ENCODE measurements around the gene ENDOD1.

The ENDOD1 gene

DNA sequence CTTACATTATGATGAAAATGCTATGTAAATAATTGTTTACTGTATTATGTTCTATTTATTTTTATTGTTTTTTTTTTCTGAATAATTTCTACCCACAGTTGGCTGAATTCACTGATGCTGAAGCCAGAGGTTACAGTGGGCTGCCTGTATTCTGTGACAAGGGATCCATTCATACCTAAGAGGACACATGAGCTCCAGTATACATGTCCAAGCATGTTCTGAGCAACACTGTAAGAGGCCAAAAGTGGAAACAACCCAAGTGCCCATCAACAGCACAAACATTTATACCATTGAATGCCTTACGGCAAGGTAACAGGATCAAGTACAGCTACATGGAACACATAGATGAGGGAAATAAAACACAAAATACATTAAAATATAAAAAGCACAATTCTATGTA, 24.3 kb upstream of the ENDOD1 start:
- TF ChIP-seq POLR2A (IDR thresholded peaks at IDR 0.05; ENCODE audit: extremely low read depth, insufficient read length) = no peak
- H3K4me3 ChIP-seq (ENCODE audit: low read depth, low read length) = no peak overlapping the region
- DNase-seq (ENCODE audit: low read depth) = no peak

DNA sequence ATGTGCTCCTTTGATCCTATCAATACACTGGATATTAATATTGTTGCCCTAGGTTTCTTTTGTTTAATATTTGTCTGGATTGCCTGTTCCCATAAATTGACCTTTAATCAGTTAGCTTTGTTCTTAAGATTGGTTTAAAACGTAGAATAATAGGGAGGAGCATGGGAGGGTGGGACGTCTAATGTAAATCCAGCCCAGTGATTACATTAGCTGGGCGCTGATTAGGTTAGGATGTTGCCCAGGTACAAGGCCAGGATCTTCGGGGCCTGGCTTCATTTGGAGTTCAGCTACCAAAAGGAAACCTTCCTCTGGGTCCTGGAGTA, 23.0 kb upstream of the ENDOD1 start, which contains the start of gene SRSF8:
SRSF8 (plus strand) TSS at position 204 of the 323 bp plus-strand sequence. CDS start 308 bp downstream, outside the sequence.
- H3K4me3 ChIP-seq (ENCODE audit: low read depth, low read length) = peak within 1 kb of the TSS; percentile 93
- no peak for DNase-seq (ENCODE audit: low read depth)
- TF ChIP-seq, protein P1, sequence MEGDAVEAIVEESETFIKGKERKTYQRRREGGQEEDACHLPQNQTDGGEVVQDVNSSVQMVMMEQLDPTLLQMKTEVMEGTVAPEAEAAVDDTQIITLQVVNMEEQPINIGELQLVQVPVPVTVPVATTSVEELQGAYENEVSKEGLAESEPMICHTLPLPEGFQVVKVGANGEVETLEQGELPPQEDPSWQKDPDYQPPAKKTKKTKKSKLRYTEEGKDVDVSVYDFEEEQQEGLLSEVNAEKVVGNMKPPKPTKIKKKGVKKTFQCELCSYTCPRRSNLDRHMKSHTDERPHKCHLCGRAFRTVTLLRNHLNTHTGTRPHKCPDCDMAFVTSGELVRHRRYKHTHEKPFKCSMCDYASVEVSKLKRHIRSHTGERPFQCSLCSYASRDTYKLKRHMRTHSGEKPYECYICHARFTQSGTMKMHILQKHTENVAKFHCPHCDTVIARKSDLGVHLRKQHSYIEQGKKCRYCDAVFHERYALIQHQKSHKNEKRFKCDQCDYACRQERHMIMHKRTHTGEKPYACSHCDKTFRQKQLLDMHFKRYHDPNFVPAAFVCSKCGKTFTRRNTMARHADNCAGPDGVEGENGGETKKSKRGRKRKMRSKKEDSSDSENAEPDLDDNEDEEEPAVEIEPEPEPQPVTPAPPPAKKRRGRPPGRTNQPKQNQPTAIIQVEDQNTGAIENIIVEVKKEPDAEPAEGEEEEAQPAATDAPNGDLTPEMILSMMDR (IDR thresholded peaks at IDR 0.05; ENCODE audit: low read depth, low read length) = no peak
- no peak for TF ChIP-seq MAX (IDR thresholded peaks at IDR 0.05; ENCODE audit: low read depth, low read length)
- TF ChIP-seq POLR2A (IDR thresholded peaks at IDR 0.05; ENCODE audit: extremely low read depth, insufficient read length) = no peak
- TF ChIP-seq MYC (IDR thresholded peaks at IDR 0.05; ENCODE audit: low read depth, low read length) = no peak

- TF ChIP-seq, protein P1 (IDR thresholded peaks at IDR 0.05; ENCODE audit: low read depth, low read length) = peak; percentile 46
- peak; percentile 79 for TF ChIP-seq MYC (IDR thresholded peaks at IDR 0.05; ENCODE audit: low read depth, low read length)
- TF ChIP-seq MAX (IDR thresholded peaks at IDR 0.05; ENCODE audit: low read depth, low read length) = no peak; the same call in 1 of the 2 replicates
- TF ChIP-seq POLR2A (IDR thresholded peaks at IDR 0.05; ENCODE audit: extremely low read depth, insufficient read length) = peak; percentile 57
- H3K4me3 ChIP-seq (ENCODE audit: low read depth, low read length) = peak overlapping the region; percentile 93
- peak; percentile 87 for DNase-seq (ENCODE audit: low read depth)
These were observed 22.4 kb upstream of the ENDOD1 start for GRCh38 chr11:95067039-95067840.

DNA sequence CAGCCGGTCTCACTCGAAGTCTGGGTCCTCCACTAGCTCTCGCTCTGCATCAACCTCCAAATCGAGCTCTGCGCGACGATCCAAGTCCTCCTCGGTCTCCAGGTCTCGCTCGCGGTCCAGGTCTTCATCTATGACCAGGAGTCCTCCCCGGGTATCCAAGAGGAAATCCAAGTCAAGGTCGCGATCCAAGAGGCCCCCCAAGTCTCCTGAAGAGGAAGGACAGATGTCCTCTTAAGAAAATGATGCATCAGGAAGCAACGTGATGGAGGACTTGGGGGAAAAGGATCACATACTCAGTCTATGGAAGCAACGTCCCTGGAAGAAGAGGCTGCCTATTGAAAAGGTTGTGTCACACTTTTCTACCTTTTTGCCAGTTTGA, 21.8 kb upstream of the ENDOD1 start:
- DNase-seq (ENCODE audit: low read depth) = no peak
- TF ChIP-seq MAX (IDR thresholded peaks at IDR 0.05; ENCODE audit: low read depth, low read length) = peak; percentile 33; the same call in 1 of the 2 replicates
- no peak for TF ChIP-seq POLR2A (IDR thresholded peaks at IDR 0.05; ENCODE audit: extremely low read depth, insufficient read length)
- no peak for TF ChIP-seq MYC (IDR thresholded peaks at IDR 0.05; ENCODE audit: low read depth, low read length)
- TF ChIP-seq, protein P1 (IDR thresholded peaks at IDR 0.05; ENCODE audit: low read depth, low read length) = no peak
- peak overlapping the region; percentile 93 for H3K4me3 ChIP-seq (ENCODE audit: low read depth, low read length)

DNA sequence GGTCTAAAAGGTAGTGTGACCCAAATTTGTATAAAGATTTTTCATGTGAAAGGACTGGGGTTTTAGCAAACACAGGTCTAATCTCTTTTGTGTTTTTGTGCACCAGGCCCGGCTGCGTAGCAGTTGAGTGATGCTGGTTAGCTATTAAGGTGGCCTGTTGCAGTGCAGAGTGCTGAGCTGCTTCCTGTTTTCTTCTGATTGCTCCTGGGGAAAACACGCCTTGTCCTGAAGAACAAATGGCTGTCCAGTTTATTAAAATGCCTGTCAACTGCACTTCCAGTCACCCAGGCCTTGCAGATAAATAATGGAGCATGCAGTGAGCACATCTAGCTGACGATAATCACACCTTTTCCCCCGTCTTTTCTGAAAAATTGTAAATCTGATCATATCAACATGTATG, 21.1 kb upstream of the ENDOD1 start:
- H3K4me3 ChIP-seq (ENCODE audit: low read depth, low read length) = peak overlapping the region; percentile 93
- peak; percentile 95 for TF ChIP-seq POLR2A (IDR thresholded peaks at IDR 0.05; ENCODE audit: extremely low read depth, insufficient read length)
- peak; percentile 92 for TF ChIP-seq MAX (IDR thresholded peaks at IDR 0.05; ENCODE audit: low read depth, low read length)
- TF ChIP-seq, protein P1 (IDR thresholded peaks at IDR 0.05; ENCODE audit: low read depth, low read length) = no peak
- TF ChIP-seq MYC (IDR thresholded peaks at IDR 0.05; ENCODE audit: low read depth, low read length) = peak; percentile 89
- DNase-seq (ENCODE audit: low read depth) = peak; percentile 98

GRCh38 chr11:95070471-95070870, 19.2 kb upstream of the ENDOD1 start:
- TF ChIP-seq POLR2A (IDR thresholded peaks at IDR 0.05; ENCODE audit: extremely low read depth, insufficient read length) (no peak), MAX (IDR thresholded peaks at IDR 0.05; ENCODE audit: low read depth, low read length) (no peak), MYC (IDR thresholded peaks at IDR 0.05; ENCODE audit: low read depth, low read length) (no peak)
- TF ChIP-seq, protein P1 (IDR thresholded peaks at IDR 0.05; ENCODE audit: low read depth, low read length) = no peak
- DNase-seq (ENCODE audit: low read depth) = no peak
- no peak overlapping the region for H3K4me3 ChIP-seq (ENCODE audit: low read depth, low read length)

Data from NB4 (cell line).